GM19023 (cell line): ENCODE results near the gene JARID2.

Experiments used
- ATAC-seq: cut with Tn5 transposase; IDR thresholded peaks from one replicate; pipeline ENCODE4 v1.9.1; 2021; ENCODE audit warnings: mild to moderate bottlenecking, moderate library complexity; ENCODE audit not compliant: unreplicated experiment

The JARID2 gene

DNA sequence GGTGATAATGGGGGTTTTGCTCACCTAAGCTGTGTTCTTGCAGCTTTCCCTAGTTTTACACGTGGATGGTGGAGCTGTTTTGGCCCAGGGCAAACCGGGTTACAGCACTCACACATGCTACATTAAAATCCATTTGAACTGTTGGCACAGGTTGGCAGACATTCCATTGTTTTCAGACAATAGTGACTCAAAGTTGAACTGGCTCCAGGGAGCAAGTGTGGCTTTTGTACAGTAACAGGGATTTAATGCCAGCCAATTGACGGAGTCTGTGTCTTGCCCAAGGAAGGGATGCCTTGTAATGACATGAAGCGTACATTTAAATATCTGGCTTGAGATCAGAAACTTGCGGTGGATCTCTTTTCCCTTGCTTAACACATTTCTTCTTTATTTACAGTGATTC lies 233.9 kb downstream of the JARID2 start:
- no peak for ATAC-seq

- no peak for ATAC-seq
These were observed 234.7 kb downstream of the JARID2 start for GRCh38 chr6:15480525-15480924.

- no peak for ATAC-seq
These were observed 235.8 kb downstream of the JARID2 start for GRCh38 chr6:15481390-15482291.

- no peak for ATAC-seq
These were observed 237.2 kb downstream of the JARID2 start for GRCh38 chr6:15483060-15483459.

- no peak for ATAC-seq
These were observed 238.3 kb downstream of the JARID2 start for GRCh38 chr6:15484140-15484539.

DNA sequence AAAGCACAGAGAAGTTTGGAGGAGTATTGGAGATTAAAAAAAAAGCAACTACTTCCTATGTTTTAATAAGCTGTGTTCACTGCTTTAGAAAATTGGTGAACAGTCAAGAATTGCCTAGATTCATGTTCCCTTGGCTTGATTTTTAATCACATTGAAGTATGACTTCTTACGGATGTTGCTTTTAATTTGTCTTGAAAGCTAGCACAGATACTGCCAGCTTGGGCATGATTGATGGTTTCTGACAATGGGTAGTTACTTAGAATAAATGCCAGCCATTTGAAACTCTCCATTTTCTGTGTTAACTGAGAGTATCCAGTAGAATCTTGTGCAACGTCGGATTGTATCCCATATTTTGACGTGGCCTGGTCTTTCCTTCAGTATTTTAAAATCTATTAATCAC lies 239.0 kb downstream of the JARID2 start:
- ATAC-seq = no peak

GRCh38 chr6:15485936-15486335 lies 240.1 kb downstream of the JARID2 start:
- no peak for ATAC-seq

GRCh38 chr6:15487262-15487661 lies 241.4 kb downstream of the JARID2 start:
- no peak for ATAC-seq

DNA sequence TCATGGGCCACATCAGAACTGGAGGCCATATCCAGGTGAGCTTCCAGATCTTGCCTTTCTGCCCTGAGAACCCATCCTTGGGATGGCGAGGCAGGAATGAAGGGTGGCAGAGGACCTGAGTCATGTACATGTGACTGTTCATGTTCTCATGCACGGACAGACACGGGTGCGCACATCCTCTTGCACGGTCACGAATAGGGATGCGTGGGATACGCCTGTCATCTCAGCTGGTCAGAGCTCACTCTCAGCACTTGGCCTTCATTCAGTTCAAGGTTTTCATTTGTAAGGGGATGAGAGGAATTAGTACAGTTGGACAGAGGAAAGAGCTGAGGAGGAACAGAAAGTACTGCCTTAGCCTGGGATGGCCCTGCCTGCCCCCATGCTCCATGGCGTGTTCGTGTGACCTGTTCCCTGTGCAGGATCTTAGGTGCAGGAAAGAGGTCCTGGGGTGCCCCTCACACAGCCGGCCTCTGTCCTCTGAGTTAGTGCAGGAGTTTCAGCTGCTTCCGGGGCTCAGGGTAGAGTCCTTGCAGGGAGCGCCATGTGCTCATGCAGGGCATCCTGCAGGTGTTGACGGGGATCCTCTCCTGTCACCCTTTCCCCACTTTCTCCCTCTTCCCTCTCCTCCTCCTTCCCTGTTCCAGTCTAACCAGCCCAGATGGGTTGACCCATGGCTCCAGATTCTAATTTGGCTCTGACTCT lies 243.5 kb downstream of the JARID2 start:
- no peak for ATAC-seq

DNA sequence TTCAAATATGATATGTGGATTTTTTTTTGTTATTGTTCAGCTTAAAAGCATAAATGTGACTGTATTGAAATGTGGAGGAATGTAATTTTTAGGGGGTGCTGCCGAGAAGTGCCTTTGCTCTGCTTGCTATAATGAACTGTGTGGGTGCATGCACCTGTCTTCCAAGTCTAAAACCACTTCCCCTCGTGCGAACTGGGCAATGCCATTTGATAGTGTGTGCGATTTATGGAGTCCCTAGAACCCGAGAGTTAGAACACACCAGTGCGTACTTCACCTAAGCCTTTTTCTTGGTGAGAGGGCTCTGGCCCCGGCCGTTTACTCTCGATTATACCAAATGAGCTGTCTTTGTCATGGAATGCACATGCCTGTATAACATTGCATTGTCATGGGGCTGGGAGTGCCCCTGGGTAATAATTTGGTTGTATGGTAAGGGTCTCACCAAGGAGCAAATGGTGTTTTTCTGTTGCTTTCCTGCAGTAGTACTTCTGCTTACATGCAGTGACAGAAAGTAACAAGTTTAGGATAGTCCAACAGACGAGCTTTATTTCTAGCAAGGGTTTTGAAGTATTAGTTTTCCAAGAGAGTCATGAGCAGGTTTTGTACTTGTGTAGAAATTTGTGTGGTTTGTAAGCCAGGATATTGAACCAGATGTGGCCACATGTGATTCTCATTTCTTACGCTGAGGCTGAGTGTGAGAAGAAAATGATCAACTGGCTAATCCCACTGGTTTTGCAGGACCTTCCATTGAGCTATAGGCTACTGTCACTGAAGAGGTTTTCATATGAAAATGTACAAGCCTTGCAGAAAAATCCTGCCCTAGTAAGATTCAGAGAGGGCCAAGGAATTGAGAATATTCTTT lies 244.6 kb downstream of the JARID2 start:
- no peak for ATAC-seq

DNA sequence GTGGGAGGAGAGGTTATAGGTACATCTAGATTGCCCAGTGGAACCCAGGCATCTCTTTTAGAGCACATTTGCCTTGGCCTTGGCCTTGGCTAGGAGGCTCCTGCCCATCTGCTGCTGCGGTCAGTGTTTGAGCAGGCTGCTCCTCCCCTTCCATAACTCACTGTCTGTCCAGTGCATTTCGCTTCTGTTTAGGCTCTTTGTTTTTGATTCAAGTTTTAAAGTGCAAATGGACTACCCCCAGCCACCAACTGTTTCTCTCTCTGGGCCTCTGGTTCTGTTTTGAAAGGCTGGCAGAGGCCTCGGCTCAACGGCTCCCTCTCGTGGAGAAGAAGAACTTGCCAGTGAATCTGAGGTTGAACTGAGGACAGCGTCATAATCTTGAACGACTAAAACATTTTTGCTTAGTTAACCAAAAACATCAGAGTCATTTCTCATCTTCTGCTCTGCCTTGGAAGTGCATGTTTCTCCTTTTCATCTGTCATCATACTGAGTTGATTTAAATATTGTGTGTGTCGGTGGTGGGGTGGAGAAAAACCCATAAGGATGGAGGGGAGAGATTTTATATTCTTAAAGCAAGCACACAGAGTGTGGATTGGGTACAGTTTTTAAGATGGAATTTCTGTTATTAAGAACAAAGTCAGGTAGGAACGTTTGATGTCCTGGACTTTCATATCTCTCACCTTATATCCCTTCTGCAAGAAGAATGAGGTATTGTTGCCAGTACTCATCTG lies 245.6 kb downstream of the JARID2 start:
- ATAC-seq = no peak

DNA sequence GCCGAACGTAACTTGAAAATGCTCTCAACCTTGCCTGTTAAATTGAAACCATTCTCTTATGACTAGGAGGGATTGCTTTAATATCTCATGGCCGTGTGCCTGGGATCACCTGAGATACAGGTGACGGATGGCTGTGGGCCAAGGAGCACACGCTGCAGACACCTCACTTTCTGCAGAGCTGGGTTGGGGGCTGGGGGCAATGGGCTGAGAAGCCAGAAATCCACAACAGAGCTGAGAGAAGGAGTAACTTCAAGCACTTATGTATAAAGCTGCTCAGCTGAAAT lies 246.1 kb downstream of the JARID2 start:
- ATAC-seq = no peak

GRCh38 chr6:15493437-15494168 lies 247.7 kb downstream of the JARID2 start:
- no peak for ATAC-seq

DNA sequence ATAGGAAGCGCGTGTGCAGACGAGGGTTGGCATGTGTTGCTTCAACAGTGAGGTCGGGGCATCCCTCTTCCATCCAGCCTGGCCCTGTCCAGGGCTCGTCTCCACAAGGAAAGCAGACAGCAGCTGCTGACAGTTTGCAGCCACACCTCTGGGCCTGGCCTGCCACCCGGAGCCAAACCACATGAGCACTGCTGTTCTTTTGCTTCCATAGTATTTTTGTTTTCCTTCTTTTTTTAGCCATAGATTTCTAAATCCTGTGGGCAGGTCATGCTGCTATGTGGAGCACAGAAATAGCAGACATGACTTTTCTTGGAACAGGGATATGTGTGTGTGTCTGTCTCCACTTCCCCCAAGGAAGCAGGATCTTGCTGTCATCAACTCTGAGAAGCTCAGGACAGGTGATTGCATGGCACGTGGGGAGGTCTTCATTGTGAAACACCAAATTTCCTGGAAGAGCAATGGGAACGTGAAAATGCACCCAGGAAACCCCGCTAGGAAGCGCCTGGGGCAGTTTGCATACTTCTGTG lies 249.6 kb downstream of the JARID2 start:
- no peak for ATAC-seq

DNA sequence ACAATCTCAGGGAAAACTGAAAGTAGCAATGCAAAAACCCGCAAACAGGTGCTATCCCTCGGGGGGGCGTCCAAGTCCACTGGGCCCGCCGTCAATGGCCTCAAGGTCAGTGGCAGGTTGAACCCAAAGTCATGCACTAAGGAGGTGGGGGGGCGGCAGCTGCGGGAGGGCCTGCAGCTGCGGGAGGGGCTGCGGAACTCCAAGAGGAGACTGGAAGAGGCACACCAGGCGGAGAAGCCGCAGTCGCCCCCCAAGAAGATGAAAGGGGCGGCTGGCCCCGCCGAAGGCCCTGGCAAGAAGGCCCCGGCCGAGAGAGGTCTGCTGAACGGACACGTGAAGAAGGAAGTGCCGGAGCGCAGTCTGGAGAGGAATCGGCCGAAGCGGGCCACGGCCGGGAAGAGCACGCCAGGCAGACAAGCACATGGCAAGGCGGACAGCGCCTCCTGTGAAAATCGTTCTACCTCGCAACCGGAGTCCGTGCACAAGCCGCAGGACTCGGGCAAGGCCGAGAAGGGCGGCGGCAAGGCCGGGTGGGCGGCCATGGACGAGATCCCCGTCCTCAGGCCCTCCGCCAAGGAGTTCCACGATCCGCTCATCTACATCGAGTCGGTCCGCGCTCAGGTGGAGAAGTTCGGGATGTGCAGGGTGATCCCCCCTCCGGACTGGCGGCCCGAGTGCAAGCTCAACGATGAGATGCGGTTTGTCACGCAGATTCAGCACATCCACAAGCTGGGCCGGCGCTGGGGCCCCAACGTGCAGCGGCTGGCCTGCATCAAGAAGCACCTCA lies 250.7 kb downstream of the JARID2 start:
- no peak for ATAC-seq

DNA sequence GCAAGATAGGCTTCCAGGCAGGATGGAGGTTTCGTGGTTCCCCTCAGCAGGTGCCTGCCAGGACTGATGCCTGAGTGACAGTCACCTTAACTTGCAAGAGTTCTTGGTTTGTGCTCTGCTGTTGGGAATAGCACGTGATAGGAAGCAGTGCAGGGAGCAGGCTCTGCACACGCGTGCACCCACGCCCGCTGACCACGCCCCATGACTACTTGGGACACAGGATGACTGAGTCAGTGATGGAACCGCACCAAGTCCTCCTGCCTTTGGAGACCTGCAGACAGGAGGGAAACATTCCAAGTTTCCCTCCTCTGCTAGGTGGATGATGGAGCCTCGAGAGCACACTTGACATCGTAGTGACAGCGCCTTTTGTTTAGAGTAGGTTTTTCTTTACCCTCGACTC lies 252.8 kb downstream of the JARID2 start:
- ATAC-seq = no peak

- ATAC-seq = no peak
These were observed 253.3 kb downstream of the JARID2 start for GRCh38 chr6:15499125-15499524.

DNA sequence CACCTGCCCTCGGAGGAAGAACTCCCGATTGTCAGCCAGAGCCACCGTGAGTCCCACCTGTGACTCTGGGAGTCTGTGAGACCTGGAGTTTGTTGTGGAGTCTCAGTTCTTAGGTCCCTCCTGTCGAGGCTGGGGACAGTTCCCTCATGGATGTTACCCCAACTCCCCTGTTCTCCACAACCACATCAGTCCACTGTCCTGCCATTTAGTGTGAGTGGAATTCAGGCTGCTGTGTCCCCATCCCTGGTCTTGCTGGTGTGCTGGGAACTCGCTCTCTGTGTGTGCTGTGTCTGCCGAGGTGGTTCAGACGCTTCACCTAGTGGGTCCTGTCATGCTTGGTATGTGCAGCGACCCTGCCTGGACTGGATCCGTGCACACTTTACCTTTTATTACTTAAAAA lies 253.7 kb downstream of the JARID2 start:
- no peak for ATAC-seq

- no peak for ATAC-seq
These were observed 254.3 kb downstream of the JARID2 start for GRCh38 chr6:15500078-15500740.
